K562 (cell line): ENCODE measurements around the gene INCA1. TPM values are rescaled to one million over a fixed set of nuclear protein-coding genes. Genes with fewer than 3 reads are reported as not detected.

ENCODE experiments used
- CEBPB ChIP-seq: fragments of 450-650 bp; IDR thresholded peaks from 2 replicates; pipeline ENCODE4 v1.6.1; 2016; ENCODE audit warnings: missing genetic modification characterization, missing compliant biosample characterization
- ELF1 ChIP-seq: fragments of 200-800 bp; sonication (Bioruptor generic); IDR thresholded peaks from 2 replicates; pipeline ENCODE4 v1.6.1; 2016; ENCODE audit warnings: missing genetic modification characterization, missing compliant biosample characterization
- HMG20B ChIP-seq: fragments of 250-450 bp; sonication (Bioruptor Pico); IDR thresholded peaks from 2 replicates; pipeline ENCODE4 v1.5.0; 2021; ENCODE audit warnings: mild to moderate bottlenecking
- HOXB6 ChIP-seq: fragments of 250-450 bp; sonication (Bioruptor Pico); IDR thresholded peaks from 2 replicates; pipeline ENCODE4 v1.5.1; 2022; ENCODE audit warnings: mild to moderate bottlenecking, borderline replicate concordance
- MCM3 ChIP-seq: fragments of 450-650 bp; IDR thresholded peaks from 2 replicates; pipeline ENCODE4 v1.6.1; 2016
- NCOA6 ChIP-seq: fragments of 450-650 bp; IDR thresholded peaks from 2 replicates; pipeline ENCODE4 v1.6.1; 2017; ENCODE audit warnings: mild to moderate bottlenecking
- NONO ChIP-seq, 2 experiments: fragments of 200-400 bp in 1 of 2; fragments of 450-650 bp in 1 of 2; formaldehyde crosslinking in 1 of 2; IDR thresholded peaks; 2 replicates each; pipeline ENCODE4 v1.6.1; 2017; ENCODE audit warnings: low read depth in 2 of 2, mild to moderate bottlenecking in 2 of 2, moderate library complexity in 2 of 2, low read length in 1 of 2
- SMARCA4 ChIP-seq: fragments of 450-650 bp; IDR thresholded peaks from 2 replicates; pipeline ENCODE4 v1.6.1; 2016
- SUPT5H ChIP-seq: fragments of 450-650 bp; IDR thresholded peaks from 2 replicates; pipeline ENCODE4 v1.6.1; 2016
- YBX1 ChIP-seq: fragments of 450-650 bp; IDR thresholded peaks from 2 replicates; pipeline ENCODE4 v1.7.1; 2016; ENCODE audit warnings: mild to moderate bottlenecking
- polyA plus RNA-seq, 8 experiments: library from polyadenylated mRNA; depleted of rRNA in 4 of 8; stranded (reverse) in 5 of 8; unstranded in 3 of 8; fragments of >200 nt; fragmentation: Nextera tagmentation in 2 of 8; fragmentation: Illumina TruSeq in 1 of 8; extraction: Ambion mirVana in 2 of 8; extraction: Trizol in 1 of 8; gene quantifications; 2 replicates each; pipeline versions ENCODE4 v1.2.1 to v1.2.3, GENCODE V29; 2011 to 2014; ENCODE audit warnings: inconsistent platforms in 1 of 8, missing spikeins in 1 of 8
- total RNA-seq, 7 experiments: library from RNA; depleted of rRNA in 6 of 7; stranded (reverse); fragments of >200 nt in 6 of 7; fragmentation: Illumina TruSeq in 2 of 7; extraction: Trizol in 2 of 7; gene quantifications; 2 replicates each; pipeline versions ENCODE4 v1.2.1 to v1.2.3, GENCODE V29; 2011 to 2021; ENCODE audit warnings: low replicate concordance in 1 of 7
- TF ChIP-seq, protein P1 (sequence below): fragments of 450-650 bp; IDR thresholded peaks from 2 replicates; pipeline ENCODE4 v1.6.1; 2016; ENCODE audit warnings: low read depth
- TF ChIP-seq, protein P2 (sequence below): fragments of 450-650 bp; IDR thresholded peaks from 2 replicates; pipeline ENCODE4 v1.6.1; 2016; ENCODE audit warnings: missing biosample characterization, missing genetic modification characterization
- TF ChIP-seq, protein P3 (sequence below): fragments of 250-450 bp; sonication (Bioruptor Pico); IDR thresholded peaks from 2 replicates; pipeline ENCODE4 v1.8.0; 2022; ENCODE audit warnings: inconsistent platforms
- TF ChIP-seq, protein P4 (sequence below): fragments of 250-450 bp; sonication (Bioruptor Pico); IDR thresholded peaks from 2 replicates; pipeline ENCODE4 v1.5.0; 2020; ENCODE audit warnings: mild to moderate bottlenecking, borderline replicate concordance

The INCA1 gene
- total and polyA plus RNA-seq, 9 of the 15 experiments (the other 6 are each of a cell fraction or from before 2014, with no cell fraction given): 0.08 to 0.50 (median 0.13) TPM; not detected in 4

DNA sequence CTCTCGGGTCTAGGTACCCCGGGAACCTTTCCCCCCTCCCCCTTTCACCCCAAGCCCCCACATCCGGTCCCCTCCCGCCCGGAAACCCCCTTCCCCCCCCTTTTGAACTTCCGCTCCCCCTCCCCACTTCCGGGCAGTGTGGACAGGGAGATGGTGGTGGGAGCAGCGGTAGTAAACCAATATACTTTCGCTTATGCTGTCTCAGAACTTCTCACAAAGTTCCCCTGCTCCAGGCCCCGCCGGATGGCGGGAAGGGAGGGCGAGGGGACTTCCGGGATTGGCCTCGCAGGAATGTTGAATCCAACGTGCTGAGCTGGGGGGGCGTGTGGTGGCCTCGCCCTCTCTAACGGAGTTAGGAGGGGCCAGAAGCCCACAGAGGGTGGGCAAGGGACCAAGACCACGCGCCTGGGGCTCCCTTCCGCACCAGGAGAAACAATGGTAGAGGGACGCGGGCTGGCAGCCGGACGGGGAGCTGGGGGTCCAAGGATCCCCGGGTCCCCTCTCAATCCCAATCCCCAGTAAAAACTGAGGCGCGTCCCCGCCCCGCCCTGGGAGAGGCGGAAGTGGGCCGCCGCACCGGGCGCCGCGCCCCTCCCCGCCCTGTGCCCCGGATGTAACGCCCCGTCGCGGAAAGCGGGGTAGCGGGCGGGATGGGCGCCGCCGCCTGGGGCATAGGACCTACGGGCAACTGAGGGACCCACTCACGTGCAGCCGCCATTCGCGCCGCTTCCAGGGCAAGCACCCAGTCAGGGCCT is 49.7 kb downstream of the INCA1 start (continued):
- TF ChIP-seq, protein P1, sequence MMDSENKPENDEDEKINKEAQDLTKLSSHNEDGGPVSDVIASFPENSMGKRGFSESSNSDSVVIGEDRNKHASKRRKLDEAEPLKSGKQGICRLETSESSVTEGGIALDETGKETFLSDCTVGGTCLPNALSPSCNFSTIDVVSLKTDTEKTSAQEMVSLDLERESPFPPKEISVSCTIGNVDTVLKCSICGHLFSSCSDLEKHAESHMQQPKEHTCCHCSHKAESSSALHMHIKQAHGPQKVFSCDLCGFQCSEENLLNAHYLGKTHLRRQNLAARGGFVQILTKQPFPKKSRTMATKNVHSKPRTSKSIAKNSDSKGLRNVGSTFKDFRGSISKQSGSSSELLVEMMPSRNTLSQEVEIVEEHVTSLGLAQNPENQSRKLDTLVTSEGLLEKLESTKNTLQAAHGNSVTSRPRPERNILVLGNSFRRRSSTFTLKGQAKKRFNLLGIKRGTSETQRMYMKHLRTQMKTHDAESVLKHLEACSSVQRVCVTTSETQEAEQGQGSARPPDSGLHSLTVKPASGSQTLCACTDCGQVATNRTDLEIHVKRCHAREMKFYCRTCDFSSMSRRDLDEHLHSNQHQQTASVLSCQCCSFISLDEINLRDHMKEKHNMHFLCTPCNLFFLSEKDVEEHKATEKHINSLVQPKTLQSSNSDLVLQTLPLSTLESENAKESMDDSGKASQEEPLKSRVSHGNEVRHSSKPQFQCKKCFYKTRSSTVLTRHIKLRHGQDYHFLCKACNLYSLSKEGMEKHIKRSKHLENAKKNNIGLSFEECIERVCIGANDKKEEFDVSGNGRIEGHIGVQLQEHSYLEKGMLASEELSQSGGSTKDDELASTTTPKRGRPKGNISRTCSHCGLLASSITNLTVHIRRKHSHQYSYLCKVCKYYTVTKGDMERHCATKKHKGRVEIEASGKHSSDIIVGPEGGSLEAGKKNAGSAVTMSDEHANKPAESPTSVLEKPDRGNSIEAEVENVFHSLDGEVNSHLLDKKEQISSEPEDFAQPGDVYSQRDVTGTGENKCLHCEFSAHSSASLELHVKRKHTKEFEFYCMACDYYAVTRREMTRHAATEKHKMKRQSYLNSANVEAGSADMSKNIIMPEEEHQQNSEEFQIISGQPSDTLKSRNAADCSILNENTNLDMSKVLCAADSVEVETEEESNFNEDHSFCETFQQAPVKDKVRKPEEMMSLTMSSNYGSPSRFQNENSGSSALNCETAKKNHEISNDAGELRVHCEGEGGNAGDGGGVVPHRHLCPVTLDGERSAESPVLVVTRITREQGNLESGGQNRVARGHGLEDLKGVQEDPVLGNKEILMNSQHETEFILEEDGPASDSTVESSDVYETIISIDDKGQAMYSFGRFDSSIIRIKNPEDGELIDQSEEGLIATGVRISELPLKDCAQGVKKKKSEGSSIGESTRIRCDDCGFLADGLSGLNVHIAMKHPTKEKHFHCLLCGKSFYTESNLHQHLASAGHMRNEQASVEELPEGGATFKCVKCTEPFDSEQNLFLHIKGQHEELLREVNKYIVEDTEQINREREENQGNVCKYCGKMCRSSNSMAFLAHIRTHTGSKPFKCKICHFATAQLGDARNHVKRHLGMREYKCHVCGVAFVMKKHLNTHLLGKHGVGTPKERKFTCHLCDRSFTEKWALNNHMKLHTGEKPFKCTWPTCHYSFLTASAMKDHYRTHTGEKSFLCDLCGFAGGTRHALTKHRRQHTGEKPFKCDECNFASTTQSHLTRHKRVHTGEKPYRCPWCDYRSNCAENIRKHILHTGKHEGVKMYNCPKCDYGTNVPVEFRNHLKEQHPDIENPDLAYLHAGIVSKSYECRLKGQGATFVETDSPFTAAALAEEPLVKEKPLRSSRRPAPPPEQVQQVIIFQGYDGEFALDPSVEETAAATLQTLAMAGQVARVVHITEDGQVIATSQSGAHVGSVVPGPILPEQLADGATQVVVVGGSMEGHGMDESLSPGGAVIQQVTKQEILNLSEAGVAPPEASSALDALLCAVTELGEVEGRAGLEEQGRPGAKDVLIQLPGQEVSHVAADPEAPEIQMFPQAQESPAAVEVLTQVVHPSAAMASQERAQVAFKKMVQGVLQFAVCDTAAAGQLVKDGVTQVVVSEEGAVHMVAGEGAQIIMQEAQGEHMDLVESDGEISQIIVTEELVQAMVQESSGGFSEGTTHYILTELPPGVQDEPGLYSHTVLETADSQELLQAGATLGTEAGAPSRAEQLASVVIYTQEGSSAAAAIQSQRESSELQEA: no peak
- TF ChIP-seq, protein P2, sequence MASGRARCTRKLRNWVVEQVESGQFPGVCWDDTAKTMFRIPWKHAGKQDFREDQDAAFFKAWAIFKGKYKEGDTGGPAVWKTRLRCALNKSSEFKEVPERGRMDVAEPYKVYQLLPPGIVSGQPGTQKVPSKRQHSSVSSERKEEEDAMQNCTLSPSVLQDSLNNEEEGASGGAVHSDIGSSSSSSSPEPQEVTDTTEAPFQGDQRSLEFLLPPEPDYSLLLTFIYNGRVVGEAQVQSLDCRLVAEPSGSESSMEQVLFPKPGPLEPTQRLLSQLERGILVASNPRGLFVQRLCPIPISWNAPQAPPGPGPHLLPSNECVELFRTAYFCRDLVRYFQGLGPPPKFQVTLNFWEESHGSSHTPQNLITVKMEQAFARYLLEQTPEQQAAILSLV (tag): no peak
- TF ChIP-seq NONO (IDR thresholded peaks at IDR 0.05; ENCODE audit: low read depth in 2 of 2, low read length in 1 of 2): no peak
- TF ChIP-seq, protein P3, sequence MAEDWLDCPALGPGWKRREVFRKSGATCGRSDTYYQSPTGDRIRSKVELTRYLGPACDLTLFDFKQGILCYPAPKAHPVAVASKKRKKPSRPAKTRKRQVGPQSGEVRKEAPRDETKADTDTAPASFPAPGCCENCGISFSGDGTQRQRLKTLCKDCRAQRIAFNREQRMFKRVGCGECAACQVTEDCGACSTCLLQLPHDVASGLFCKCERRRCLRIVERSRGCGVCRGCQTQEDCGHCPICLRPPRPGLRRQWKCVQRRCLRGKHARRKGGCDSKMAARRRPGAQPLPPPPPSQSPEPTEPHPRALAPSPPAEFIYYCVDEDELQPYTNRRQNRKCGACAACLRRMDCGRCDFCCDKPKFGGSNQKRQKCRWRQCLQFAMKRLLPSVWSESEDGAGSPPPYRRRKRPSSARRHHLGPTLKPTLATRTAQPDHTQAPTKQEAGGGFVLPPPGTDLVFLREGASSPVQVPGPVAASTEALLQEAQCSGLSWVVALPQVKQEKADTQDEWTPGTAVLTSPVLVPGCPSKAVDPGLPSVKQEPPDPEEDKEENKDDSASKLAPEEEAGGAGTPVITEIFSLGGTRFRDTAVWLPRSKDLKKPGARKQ (CRISPR knock-in tag): no peak
- no peak for TF ChIP-seq SUPT5H
- no peak for TF ChIP-seq CEBPB
- TF ChIP-seq, protein P4, sequence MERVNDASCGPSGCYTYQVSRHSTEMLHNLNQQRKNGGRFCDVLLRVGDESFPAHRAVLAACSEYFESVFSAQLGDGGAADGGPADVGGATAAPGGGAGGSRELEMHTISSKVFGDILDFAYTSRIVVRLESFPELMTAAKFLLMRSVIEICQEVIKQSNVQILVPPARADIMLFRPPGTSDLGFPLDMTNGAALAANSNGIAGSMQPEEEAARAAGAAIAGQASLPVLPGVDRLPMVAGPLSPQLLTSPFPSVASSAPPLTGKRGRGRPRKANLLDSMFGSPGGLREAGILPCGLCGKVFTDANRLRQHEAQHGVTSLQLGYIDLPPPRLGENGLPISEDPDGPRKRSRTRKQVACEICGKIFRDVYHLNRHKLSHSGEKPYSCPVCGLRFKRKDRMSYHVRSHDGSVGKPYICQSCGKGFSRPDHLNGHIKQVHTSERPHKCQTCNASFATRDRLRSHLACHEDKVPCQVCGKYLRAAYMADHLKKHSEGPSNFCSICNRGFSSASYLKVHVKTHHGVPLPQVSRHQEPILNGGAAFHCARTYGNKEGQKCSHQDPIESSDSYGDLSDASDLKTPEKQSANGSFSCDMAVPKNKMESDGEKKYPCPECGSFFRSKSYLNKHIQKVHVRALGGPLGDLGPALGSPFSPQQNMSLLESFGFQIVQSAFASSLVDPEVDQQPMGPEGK (CRISPR knock-in tag): no peak
- TF ChIP-seq YBX1: no peak
- TF ChIP-seq SMARCA4: no peak
- TF ChIP-seq MCM3: no peak
- TF ChIP-seq HOXB6 (CRISPR knock-in tag): no peak
- TF ChIP-seq ELF1: peak; percentile 59
- no peak for TF ChIP-seq HMG20B (CRISPR knock-in tag)
- TF ChIP-seq NCOA6: peak; percentile 49; the same call in 1 of the 2 replicates
